SU-DHL-6 (cell line): ENCODE results near the gene PRTG.

ENCODE experiments used
- H2AFZ ChIP-seq: fragments of 200-600 bp; sonication (generic); 2 replicates; pipeline ENCODE4 v1.6.1; 2014; ENCODE audit warnings: low read depth, mild to moderate bottlenecking, moderate library complexity, mixed read lengths, antibody characterized with exemption, low read length; ENCODE audit not compliant: severe bottlenecking
- H3F3A ChIP-seq: fragments of 200-600 bp; shearing (Covaris generic); 2 replicates; pipeline ENCODE4 v1.6.0; 2016; ENCODE audit warnings: antibody characterized with exemption, mild to moderate bottlenecking; ENCODE audit not compliant: insufficient read depth
- H3K27ac ChIP-seq: fragments of 200-600 bp; sonication (generic); 2 replicates; pipeline ENCODE4 v1.5.1; 2016; ENCODE audit warnings: low read depth, mild to moderate bottlenecking, low read length, moderate library complexity, mixed read lengths
- H3K27me3 ChIP-seq: fragments of 200-600 bp; sonication (generic), shearing (Covaris generic); 2 replicates; pipeline ENCODE4 v1.6.0; 2014; ENCODE audit warnings: mild to moderate bottlenecking, low read length
- H3K36me3 ChIP-seq: fragments of 200-600 bp; sonication (generic); 2 replicates; pipeline ENCODE4 v1.6.1; 2014; ENCODE audit warnings: mild to moderate bottlenecking, low read length, mixed read lengths
- H3K4me2 ChIP-seq: fragments of 300-600, 200-600 bp; shearing (Covaris generic), sonication (generic); 2 replicates; pipeline ENCODE4 v1.6.0; 2014; ENCODE audit warnings: low read length, low read depth, mild to moderate bottlenecking; ENCODE audit not compliant: poor library complexity, severe bottlenecking
- H3K4me3 ChIP-seq: fragments of 200-600 bp; sonication (generic); 2 replicates; pipeline ENCODE4 v1.5.1; 2014; ENCODE audit warnings: antibody characterized with exemption, low read length, mild to moderate bottlenecking, mixed read lengths; ENCODE audit not compliant: insufficient read depth, poor library complexity, severe bottlenecking
- H3K79me2 ChIP-seq: fragments of 200-600 bp; sonication (generic); 2 replicates; pipeline ENCODE4 v1.6.1; 2014; ENCODE audit warnings: mild to moderate bottlenecking, low read length, moderate library complexity; ENCODE audit not compliant: insufficient read depth
- H3K9ac ChIP-seq: fragments of 200-600 bp; sonication (generic); 2 replicates; pipeline ENCODE4 v1.7.0; 2014; ENCODE audit warnings: mild to moderate bottlenecking, low read length
- H3K9me2 ChIP-seq: fragments of 200-600 bp; sonication (generic); replicated peaks from 2 replicates; pipeline ENCODE4 v1.6.1; 2014; ENCODE audit warnings: low read length; ENCODE audit not compliant: insufficient read depth
- H3K9me3 ChIP-seq: fragments of 200-600 bp; sonication (generic); 2 replicates; pipeline ENCODE4 v1.6.1; 2014; ENCODE audit warnings: low read length, mixed read lengths; ENCODE audit not compliant: insufficient read depth
- H4K20me1 ChIP-seq: fragments of 200-600 bp; sonication (generic); 2 replicates; pipeline ENCODE4 v1.6.1; 2014; ENCODE audit warnings: low read depth, mild to moderate bottlenecking, antibody characterized with exemption, low read length, moderate library complexity, mixed read lengths
- CTCF ChIP-seq: fragments of 200-600 bp; sonication (generic); IDR thresholded peaks from one replicate; pipeline ENCODE4 v1.5.1; 2017; ENCODE audit warnings: antibody characterized with exemption, mild to moderate bottlenecking, low read length, moderate library complexity; ENCODE audit not compliant: insufficient read depth, poor library complexity, severe bottlenecking
- EZH2phosphoT487 ChIP-seq: fragments of 200-600 bp; sonication (generic), shearing (Covaris generic); conservative IDR thresholded peaks from 2 replicates; pipeline ENCODE4 v1.6.1; 2018; ENCODE audit warnings: mild to moderate bottlenecking, antibody characterized with exemption, low read length, moderate library complexity, mixed read lengths

The PRTG gene

GRCh38 chr15:55618387-55618786 is 124.6 kb downstream of the PRTG start:
- Histone ChIP-seq H4K20me1 (no peaks in the 10 kb centered on the region), H3F3A (no peaks in the 10 kb centered on the region; the same call in 1 of the 2 replicates), H3K4me2 (no peak overlapping the region), H3K79me2 (no peaks in the 10 kb centered on the region), H3K4me3 (no peak overlapping the region), H3K9ac (no peak overlapping the region), H3K27me3 (no peaks in the 10 kb centered on the region), H3K27ac (no peak overlapping the region), H3K36me3 (peaks cover 65% of the 10 kb centered on the region), H2AFZ (no peak overlapping the region), H3K9me3 (no peaks in the 10 kb centered on the region), H3K9me2 (no peaks in the 10 kb centered on the region)
- no peak for TF ChIP-seq EZH2phosphoT487
- TF ChIP-seq CTCF, result no peak

GRCh38 chr15:55615445-55615844 is 127.5 kb downstream of the PRTG start:
- Histone ChIP-seq H3K9me3 (no peaks in the 10 kb centered on the region), H3K79me2 (no peaks in the 10 kb centered on the region), H4K20me1 (no peaks in the 10 kb centered on the region), H3K27ac (no peak overlapping the region), H3F3A (peaks cover 19% of the 10 kb centered on the region; the same call in 1 of the 2 replicates), H3K4me3 (no peak overlapping the region), H3K9ac (no peak overlapping the region), H3K4me2 (no peak overlapping the region), H2AFZ (no peak overlapping the region), H3K27me3 (no peaks in the 10 kb centered on the region), H3K9me2 (no peaks in the 10 kb centered on the region), H3K36me3 (peaks cover 78% of the 10 kb centered on the region)
- no peak for TF ChIP-seq CTCF
- no peak for TF ChIP-seq EZH2phosphoT487

- Histone ChIP-seq H4K20me1 (no peaks in the 10 kb centered on the region), H3K4me2 (no peak overlapping the region), H3K9me2 (no peaks in the 10 kb centered on the region), H3K4me3 (no peak overlapping the region), H3K36me3 (peaks cover 72% of the 10 kb centered on the region), H2AFZ (no peak overlapping the region), H3K27me3 (no peaks in the 10 kb centered on the region), H3K27ac (no peak overlapping the region), H3F3A (peaks cover 20% of the 10 kb centered on the region; the same call in 1 of the 2 replicates), H3K9me3 (no peaks in the 10 kb centered on the region), H3K9ac (no peak overlapping the region), H3K79me2 (no peaks in the 10 kb centered on the region)
- TF ChIP-seq CTCF, result no peak
- TF ChIP-seq EZH2phosphoT487, result no peak
These were observed 129.2 kb downstream of the PRTG start for GRCh38 chr15:55613727-55614126.

GRCh38 chr15:55606214-55606613 is 136.7 kb downstream of the PRTG start:
- Histone ChIP-seq H3K4me3 (no peak overlapping the region), H3K27ac (no peak overlapping the region), H3K27me3 (no peaks in the 10 kb centered on the region), H3K9ac (no peak overlapping the region), H3K4me2 (no peak overlapping the region), H3K79me2 (no peaks in the 10 kb centered on the region), H3K36me3 (peaks cover 8% of the 10 kb centered on the region), H3F3A (peaks cover 16% of the 10 kb centered on the region; the same call in 1 of the 2 replicates), H2AFZ (no peak overlapping the region), H3K9me3 (no peaks in the 10 kb centered on the region), H3K9me2 (no peaks in the 10 kb centered on the region), H4K20me1 (no peaks in the 10 kb centered on the region)
- no peak for TF ChIP-seq CTCF
- no peak for TF ChIP-seq EZH2phosphoT487
